GM18511 (cell line): ENCODE data around the gene TTC31.

Experiments used
- ATAC-seq: cut with Tn5 transposase; IDR thresholded peaks from one replicate; pipeline ENCODE4 v1.9.1; 2021; ENCODE audit warnings: mild to moderate bottlenecking, moderate library complexity; ENCODE audit not compliant: unreplicated experiment

The TTC31 gene

DNA sequence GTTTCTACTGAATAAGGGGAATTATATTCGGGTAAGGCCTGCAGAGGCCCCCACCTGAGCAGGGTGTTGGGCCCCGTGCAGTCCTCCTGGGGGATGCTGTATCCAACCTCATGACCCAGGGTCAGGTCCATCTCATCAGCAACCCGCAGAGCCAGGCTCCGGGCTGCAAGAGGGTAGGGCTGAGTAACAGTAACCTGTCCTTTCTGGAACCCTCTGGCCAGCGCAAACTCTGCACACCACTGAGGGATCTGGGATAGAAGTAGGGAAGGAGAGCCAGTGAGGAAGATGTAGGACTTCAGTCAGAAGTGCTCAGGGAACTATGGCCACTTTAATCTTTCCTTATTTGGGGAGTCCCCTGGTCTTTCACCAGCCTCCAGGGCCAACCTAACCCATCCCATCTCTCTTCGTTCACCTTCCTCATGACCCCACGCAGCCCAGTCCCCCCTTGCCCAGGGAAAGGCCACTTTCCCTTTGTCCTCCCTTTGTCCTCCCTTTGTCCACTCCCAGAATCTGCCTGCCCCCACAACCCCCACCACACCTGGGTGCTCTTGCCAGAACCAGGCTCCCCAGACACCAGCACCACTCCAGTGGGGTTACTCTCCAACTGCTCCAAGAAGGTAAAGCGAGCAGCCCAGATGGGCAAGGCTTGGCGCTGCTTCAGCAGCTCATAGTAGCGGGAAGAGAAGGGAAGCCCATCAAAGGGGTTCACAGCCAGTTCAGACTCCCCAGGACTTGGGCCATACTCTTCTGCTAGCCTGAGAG is 42.3 kb downstream of the TTC31 start:
- ATAC-seq = no peak

GRCh38 chr2:74525717-74526648 is 43.1 kb downstream of the TTC31 start, which contains the start of gene DQX1:
Gene DQX1 (minus strand): TSS chr2:74526231. CDS start chr2:74525729, 502 bp downstream.
- no peak for ATAC-seq

DNA sequence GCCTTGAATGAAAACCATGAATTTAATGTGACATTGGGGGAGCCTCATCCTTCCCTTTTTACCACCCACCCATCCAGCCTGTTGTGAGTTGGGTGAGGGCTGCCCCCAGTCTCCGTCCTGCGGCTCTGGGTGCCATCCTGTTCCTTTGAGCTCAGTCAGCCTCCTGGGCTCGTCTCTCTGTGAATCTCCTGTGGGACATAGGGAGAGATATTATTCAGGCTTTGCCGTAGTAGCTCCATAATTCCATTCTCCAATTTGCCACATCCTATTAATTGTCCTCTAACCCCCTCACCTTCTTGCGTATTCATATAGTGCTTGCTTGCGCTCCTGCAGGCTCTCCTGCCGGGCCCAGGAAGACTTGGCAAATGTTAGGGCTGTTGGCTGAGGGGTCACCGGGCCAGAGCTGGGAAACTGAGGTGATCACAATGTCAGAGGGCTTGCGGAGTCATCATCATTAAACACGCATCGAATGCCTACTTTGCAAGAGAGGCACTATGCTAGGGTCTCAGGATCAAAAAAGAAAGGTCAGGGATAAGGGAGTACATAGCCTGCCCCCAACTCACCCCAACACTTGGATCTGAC is 43.9 kb downstream of the TTC31 start:
- ATAC-seq = no peak

- no peak for ATAC-seq
These were observed 44.9 kb downstream of the TTC31 start for GRCh38 chr2:74527741-74528140.

DNA sequence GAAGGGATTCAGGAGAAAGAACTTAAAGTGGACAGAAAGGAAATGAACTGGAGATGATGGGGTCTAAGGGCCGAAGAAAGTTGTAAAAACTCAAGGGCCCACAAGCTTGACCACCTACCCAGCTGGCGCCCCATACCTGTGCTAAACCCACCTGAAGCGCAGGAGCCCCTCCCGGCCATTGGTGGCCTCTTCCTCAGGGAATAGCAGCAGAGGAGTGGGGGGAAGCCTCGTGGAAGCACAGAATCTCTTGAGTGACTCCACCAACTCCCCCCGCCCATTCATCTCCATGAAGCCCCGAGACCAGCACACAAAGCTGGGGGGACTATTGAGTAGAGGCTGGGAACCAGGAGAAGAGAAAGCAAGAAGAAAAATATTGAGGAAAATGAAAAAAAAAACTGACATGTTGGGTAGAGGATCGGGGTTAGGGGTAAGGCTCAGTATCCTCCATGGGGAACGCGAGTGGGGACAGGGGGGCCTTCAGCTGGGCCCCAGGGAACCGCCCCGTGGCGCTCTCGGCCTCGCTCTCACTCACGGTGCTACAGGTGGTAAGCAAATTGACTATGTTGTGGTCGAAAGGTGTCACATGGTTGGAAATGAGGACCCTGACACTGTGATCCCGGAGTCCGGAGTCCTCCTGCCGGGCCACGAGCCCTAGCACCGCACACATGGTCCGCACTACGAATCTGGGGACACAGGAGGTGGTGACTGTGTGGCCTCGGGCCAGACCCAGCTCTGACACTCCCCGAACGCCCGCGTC is 45.9 kb downstream of the TTC31 start:
- peak; percentile 6 for ATAC-seq

DNA sequence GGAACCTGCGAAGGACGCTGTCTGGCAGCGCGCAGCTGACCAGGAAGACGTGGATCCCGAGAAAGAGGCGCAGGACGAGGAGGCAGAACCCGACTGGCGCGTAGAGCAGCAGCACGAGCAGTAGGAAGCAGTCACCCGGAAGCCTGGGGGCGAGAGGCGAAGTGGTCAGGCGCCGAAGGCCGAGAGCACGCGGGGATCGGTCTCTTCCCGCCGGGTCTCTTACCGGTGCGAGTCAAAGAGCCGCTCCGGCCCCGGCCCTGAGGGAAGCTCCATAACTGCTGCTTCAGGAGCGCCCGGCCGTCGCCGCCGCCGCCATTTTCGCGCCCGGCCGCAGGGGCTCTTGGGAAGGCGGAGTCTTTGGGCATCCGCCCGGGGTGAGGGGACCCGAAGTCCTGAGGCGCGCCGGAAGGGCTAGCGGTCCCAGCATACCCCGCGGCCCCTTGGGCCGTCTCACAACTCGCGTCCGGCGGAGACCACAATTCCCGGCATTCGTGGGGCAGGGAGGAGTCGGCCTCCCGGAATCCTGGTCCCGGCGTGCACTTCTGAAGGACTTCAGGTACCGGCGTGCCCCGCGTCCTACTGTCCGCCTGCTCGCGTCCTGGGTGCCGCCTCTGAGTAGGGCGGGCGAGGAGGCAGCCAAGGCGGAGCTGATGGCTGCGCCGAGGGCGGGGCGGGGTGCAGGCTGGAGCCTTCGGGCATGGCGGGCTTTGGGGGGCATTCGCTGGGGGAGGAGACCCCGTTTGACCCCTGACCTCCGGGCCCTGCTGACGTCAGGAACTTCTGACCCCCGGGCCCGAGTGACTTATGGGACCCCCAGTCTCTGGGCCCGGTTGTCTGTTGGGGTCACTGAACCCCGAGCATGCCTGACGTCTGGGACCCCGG is 46.7 kb downstream of the TTC31 start, which contains the start of the genes AUP1 and HTRA2:
TSS of gene AUP1 (minus strand) at position 350 of the 882 bp plus-strand sequence. CDS start at position 273, 77 bp downstream.
TSS of gene HTRA2 (plus strand) at position 577 of the 882 bp plus-strand sequence. CDS start at position 651, 74 bp downstream.
- peak; percentile 86 for ATAC-seq

DNA sequence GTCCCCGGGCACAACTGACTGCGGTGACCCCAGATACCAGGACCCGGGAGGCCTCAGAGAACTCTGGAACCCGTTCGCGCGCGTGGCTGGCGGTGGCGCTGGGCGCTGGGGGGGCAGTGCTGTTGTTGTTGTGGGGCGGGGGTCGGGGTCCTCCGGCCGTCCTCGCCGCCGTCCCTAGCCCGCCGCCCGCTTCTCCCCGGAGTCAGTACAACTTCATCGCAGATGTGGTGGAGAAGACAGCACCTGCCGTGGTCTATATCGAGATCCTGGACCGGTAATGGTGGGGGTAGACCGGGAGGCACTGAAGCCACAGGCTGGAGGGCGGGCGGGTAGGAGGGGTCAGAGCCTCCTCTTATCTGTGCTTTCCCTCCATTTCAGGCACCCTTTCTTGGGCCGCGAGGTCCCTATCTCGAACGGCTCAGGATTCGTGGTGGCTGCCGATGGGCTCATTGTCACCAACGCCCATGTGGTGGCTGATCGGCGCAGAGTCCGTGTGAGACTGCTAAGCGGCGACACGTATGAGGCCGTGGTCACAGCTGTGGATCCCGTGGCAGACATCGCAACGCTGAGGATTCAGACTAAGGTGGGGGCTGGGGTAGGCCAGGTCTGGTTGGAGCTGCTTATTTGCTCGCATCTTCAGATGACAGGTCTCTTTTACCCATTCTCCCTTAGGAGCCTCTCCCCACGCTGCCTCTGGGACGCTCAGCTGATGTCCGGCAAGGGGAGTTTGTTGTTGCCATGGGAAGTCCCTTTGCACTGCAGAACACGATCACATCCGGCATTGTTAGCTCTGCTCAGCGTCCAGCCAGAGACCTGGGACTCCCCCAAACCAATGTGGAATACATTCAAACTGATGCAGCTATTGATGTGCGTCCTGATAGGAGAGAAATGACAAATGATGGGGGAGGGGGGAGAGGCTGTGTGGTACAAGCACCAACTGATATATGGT is 47.6 kb downstream of the TTC31 start:
- peak; percentile 33 for ATAC-seq

DNA sequence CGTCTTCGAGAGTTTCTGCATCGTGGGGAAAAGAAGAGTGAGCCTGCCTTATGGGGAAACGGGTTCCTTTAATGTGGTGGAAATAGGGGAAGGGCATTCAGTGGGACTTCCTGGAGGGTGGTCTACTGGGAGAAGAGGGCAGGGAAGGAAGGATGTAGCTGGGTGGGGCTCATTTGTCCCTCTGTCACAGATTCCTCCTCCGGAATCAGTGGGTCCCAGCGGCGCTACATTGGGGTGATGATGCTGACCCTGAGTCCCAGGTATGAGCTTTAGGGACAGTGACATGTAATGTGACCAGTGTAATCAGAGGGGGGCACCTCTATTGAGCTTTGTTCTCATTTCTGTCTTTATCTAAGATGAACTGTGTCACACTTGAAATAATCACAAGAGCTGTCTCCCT is 48.8 kb downstream of the TTC31 start:
- no peak for ATAC-seq

DNA sequence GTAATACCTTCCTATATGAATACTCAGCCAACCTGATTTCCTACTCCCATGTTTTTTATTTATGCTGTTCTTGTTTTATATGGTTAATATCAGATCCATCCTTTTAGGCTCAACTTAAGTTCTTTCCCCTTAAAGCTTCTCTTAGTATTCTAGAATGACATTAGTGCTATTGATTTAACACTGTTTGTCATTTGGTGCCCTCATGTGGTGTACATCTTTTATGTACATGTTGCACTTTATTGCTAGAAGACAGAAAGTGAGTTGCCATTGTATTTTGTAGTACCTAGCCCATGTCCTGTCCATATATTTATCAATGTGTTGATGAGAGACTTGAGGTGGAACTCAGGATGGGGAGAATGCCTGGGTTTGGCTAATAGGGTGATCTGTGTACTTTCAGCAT is 49.3 kb downstream of the TTC31 start:
- ATAC-seq = no peak

GRCh38 chr2:74533464-74533863 is 50.6 kb downstream of the TTC31 start:
- no peak for ATAC-seq

DNA sequence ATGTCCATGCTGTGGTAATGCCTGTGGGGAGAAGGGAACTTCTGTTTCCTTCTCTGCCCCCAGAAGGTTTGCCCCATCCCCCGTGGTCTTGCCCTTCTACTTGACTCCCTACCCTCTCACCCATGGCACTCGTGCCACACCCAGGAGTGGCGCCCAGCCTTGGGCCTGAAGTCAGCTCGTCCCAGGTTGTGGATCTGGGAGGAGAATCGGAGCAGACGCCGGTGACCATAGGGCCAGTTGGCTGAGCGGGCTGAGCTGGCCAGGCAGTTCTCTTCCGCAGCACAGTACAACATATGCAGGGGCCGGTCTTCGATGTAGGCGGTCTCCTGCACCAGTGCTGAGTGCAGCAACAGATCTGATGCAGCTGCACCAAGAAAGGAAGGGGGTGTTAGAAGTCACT is 51.5 kb downstream of the TTC31 start:
- no peak for ATAC-seq

- ATAC-seq = no peak
These were observed 52.6 kb downstream of the TTC31 start for GRCh38 chr2:74535440-74535965.

DNA sequence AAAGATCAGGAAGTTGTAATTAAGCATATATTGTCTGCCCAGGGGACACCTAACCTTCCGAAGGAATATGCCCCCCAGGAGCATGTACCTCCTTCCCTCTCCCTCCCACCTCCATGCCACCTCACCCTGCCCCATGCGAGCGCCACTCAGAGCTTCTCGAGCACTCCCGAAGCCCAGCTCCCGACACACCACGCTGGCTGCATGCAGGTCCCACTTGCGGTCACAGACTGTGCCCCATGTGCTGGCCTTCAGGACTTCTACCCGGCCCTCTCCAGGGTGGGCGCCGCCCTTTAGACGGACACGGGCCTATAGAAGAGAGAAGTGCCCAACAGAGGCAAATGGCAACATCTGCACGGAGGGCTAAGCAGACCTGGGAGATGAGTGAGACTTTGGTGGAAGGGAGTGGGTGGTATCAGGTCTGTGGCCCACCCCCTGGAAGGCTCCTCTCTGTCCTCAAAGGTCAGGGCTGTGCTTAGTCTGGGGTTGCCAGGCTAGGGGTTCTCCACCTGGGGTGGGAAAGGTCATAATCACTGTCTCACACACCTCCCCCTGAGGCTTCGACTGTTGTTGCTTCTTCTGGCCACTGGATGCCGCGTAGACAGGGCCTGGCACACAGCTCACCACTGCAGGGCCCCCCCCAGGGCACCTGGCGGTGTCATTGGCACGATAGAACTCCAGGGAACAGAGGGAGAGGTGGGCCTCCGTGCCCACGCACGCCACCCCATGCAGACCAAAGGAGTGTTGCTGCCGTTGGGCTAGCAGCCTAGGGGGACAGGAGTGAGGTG is 53.5 kb downstream of the TTC31 start:
- ATAC-seq = no peak

- no peak for ATAC-seq
These were observed 54.3 kb downstream of the TTC31 start for GRCh38 chr2:74537140-74537539.

DNA sequence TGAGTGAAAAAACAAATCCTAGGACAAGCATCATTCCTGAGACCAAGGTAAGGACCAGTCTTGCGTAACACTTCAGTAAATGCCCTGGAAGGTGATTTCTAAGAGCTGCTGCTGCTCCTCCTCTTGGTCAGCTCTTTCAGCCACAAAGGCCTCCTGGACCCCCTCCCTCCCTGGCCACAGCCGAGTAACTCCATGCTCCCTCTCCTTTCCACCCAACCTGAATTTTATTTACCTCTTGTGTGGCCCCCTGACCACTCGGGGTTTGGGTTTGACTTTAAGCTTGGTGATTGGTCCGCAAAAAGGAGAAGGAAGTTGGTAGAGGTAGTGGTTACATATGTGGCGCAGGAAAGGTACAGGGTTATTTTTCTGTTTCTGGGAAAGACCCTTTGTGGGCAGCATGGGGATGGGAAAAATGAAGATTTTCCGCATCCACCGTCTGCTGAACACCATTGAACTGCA is 56.0 kb downstream of the TTC31 start:
- ATAC-seq = no peak

GRCh38 chr2:74540291-74540690 is 57.4 kb downstream of the TTC31 start:
- ATAC-seq = no peak

GRCh38 chr2:74542978-74543377 is 60.1 kb downstream of the TTC31 start:
- no peak for ATAC-seq
